HEK293 (cell line): Measurements from ENCODE around the gene GNAI2.

Experiments
- BCL11A ChIP-seq: fragments of 450-650 bp; formaldehyde crosslinking; IDR thresholded peaks from 2 replicates; pipeline ENCODE4 v1.5.1; 2016; ENCODE audit warnings: low read depth, missing biosample characterization, missing genetic modification characterization
- CTCF ChIP-seq: fragments of 450-650 bp; formaldehyde crosslinking; IDR thresholded peaks from 2 replicates; pipeline ENCODE4 v1.5.1; 2016; ENCODE audit warnings: missing biosample characterization, missing genetic modification characterization
- MEIS1 ChIP-seq: sonication (generic); formaldehyde crosslinking; IDR thresholded peaks from 2 replicates; pipeline ENCODE4 v1.8.1; 2022; ENCODE audit warnings: missing genetic modification reagents, mild to moderate bottlenecking, borderline replicate concordance
- TSHZ1 ChIP-seq: fragments of 450-650 bp; formaldehyde crosslinking; IDR thresholded peaks from 2 replicates; pipeline ENCODE4 v1.5.1; 2016; ENCODE audit warnings: missing biosample characterization, missing genetic modification characterization, borderline replicate concordance
- ZBTB26 ChIP-seq: fragments of 450-650 bp; formaldehyde crosslinking; optimal IDR thresholded peaks from 2 replicates; pipeline ENCODE3; 2016; ENCODE audit warnings: missing biosample characterization, mild to moderate bottlenecking, missing genetic modification characterization
- ZNF114 ChIP-seq: fragments of 450-650 bp; formaldehyde crosslinking; IDR thresholded peaks from 2 replicates; pipeline ENCODE4 v1.5.0; 2017; ENCODE audit warnings: missing biosample characterization, missing genetic modification characterization
- ZNF266 ChIP-seq: fragments of 450-650 bp; formaldehyde crosslinking; IDR thresholded peaks from 2 replicates; pipeline ENCODE4 v1.5.1; 2016; ENCODE audit warnings: missing biosample characterization, missing genetic modification characterization, low read depth
- ZNF654 ChIP-seq: fragments of 450-650 bp; formaldehyde crosslinking; IDR thresholded peaks from 2 replicates; pipeline ENCODE4 v1.5.1; 2016; ENCODE audit warnings: low read depth, missing biosample characterization, missing genetic modification characterization
- ZNF76 ChIP-seq: fragments of 450-650 bp; formaldehyde crosslinking; IDR thresholded peaks from 2 replicates; pipeline ENCODE4; 2016; ENCODE audit warnings: low read depth, missing biosample characterization, missing genetic modification characterization, borderline replicate concordance
- ZNF830 ChIP-seq: fragments of 450-650 bp; IDR thresholded peaks from 2 replicates; pipeline ENCODE4 v1.5.0; 2018; ENCODE audit warnings: missing biosample characterization, missing genetic modification characterization, low read depth, mild to moderate bottlenecking, moderate library complexity
- ZSCAN23 ChIP-seq: fragments of 450-650 bp; formaldehyde crosslinking; IDR thresholded peaks from 2 replicates; pipeline ENCODE4 v1.5.1; 2016; ENCODE audit warnings: missing biosample characterization, missing genetic modification characterization

- TF ChIP-seq ZBTB26 (tag by site-specific recombination), result no peak
- TF ChIP-seq CTCF (tag by site-specific recombination), result no peak
- TF ChIP-seq MEIS1 (CRISPR knock-in tag), result no peak
- no peak for TF ChIP-seq ZNF266 (tag by site-specific recombination)
- no peak for TF ChIP-seq ZSCAN23 (tag by site-specific recombination)
- TF ChIP-seq TSHZ1 (tag by site-specific recombination), result no peak
- no peak for TF ChIP-seq ZNF830 (tag by site-specific recombination)
- TF ChIP-seq ZNF76 (tag by site-specific recombination), result no peak
- no peak for TF ChIP-seq ZNF654 (tag by site-specific recombination)
- no peak for TF ChIP-seq ZNF114 (tag by site-specific recombination)
- TF ChIP-seq BCL11A (tag by site-specific recombination), result no peak
These were observed 23.0 kb downstream of the GNAI2 start for GRCh38 chr3:50258979-50259378.
